T-helper 2 cell treated with Interferon-gamma antibody and Interleukin-4, amounts not matched to agents 5 μg/mL and 100 μg/mL, for 36 hours (primary cell): Measurements from ENCODE around the gene CUTC.

Source experiments
- DNase-seq: peaks from one replicate; pipeline ENCODE4 v3.0.0; 2021; ENCODE audit warnings: low spot score
- H3K27ac Mint-ChIP-seq: one replicate; pipeline ENCODE4 v1.8.0; 2021; ENCODE audit warnings: mild to moderate bottlenecking, mixed read lengths
- H3K27me3 Mint-ChIP-seq: one replicate; pipeline ENCODE4 v1.8.0; 2021; ENCODE audit warnings: low read depth, mixed read lengths
- H3K36me3 Mint-ChIP-seq: one replicate; pipeline ENCODE4 v1.8.0; 2021; ENCODE audit warnings: low read depth, mixed read lengths
- H3K4me1 Mint-ChIP-seq: one replicate; pipeline ENCODE4 v1.8.0; 2021; ENCODE audit warnings: low read depth, mixed read lengths
- H3K4me3 Mint-ChIP-seq: one replicate; pipeline ENCODE4 v1.8.0; 2022; ENCODE audit warnings: mild to moderate bottlenecking, moderate library complexity, mixed read lengths
- H3K9me3 Mint-ChIP-seq: one replicate; pipeline ENCODE4 v1.8.0; 2021; ENCODE audit warnings: mixed read lengths

The CUTC gene

GRCh38 chr10:99782447-99783286, 50.6 kb downstream of the CUTC start, which contains the start of gene ABCC2:
Gene ABCC2 (plus strand): TSS chr10:99782640. CDS start chr10:99782845, 205 bp downstream.
- Mint-ChIP-seq H3K4me3 (no peak within 1 kb of the TSS), H3K27me3 (peaks cover 1% of the 10 kb centered on the region), H3K9me3 (no peaks in the 10 kb centered on the region), H3K27ac (no peak within 1 kb of the TSS), H3K36me3 (no peaks in the 10 kb centered on the region), H3K4me1 (peaks cover 3% of the 10 kb centered on the region)
- no peak for DNase-seq

- H3K36me3 Mint-ChIP-seq = no peaks in the 10 kb centered on the region
- H3K9me3 Mint-ChIP-seq = no peaks in the 10 kb centered on the region
- no peak for DNase-seq
- H3K27ac Mint-ChIP-seq = no peak overlapping the region
- peaks cover 3% of the 10 kb centered on the region for H3K4me1 Mint-ChIP-seq
- H3K4me3 Mint-ChIP-seq = no peak overlapping the region
- H3K27me3 Mint-ChIP-seq = no peaks in the 10 kb centered on the region
These were observed 52.1 kb downstream of the CUTC start for GRCh38 chr10:99784016-99784726.

GRCh38 chr10:99784727-99785441, 52.9 kb downstream of the CUTC start:
- H3K27ac Mint-ChIP-seq = no peak overlapping the region
- no peaks in the 10 kb centered on the region for H3K9me3 Mint-ChIP-seq
- no peaks in the 10 kb centered on the region for H3K27me3 Mint-ChIP-seq
- no peaks in the 10 kb centered on the region for H3K4me1 Mint-ChIP-seq
- H3K36me3 Mint-ChIP-seq = no peaks in the 10 kb centered on the region
- H3K4me3 Mint-ChIP-seq = no peak overlapping the region
- no peak for DNase-seq

- Mint-ChIP-seq H3K27me3 (no peaks in the 10 kb centered on the region), H3K36me3 (no peaks in the 10 kb centered on the region), H3K27ac (no peak overlapping the region), H3K4me3 (no peak overlapping the region), H3K4me1 (no peaks in the 10 kb centered on the region), H3K9me3 (no peaks in the 10 kb centered on the region)
- DNase-seq = no peak
These were observed 53.6 kb downstream of the CUTC start for GRCh38 chr10:99785646-99786045.

- Mint-ChIP-seq H3K4me1 (no peaks in the 10 kb centered on the region), H3K27ac (no peak overlapping the region), H3K27me3 (peaks cover 2% of the 10 kb centered on the region), H3K9me3 (no peaks in the 10 kb centered on the region), H3K4me3 (no peak overlapping the region), H3K36me3 (no peaks in the 10 kb centered on the region)
- DNase-seq = no peak
These were observed 55.3 kb downstream of the CUTC start for GRCh38 chr10:99787311-99787710.

GRCh38 chr10:99787782-99788445, 55.9 kb downstream of the CUTC start:
- Mint-ChIP-seq H3K27ac (no peak overlapping the region), H3K27me3 (peaks cover 2% of the 10 kb centered on the region), H3K4me1 (no peaks in the 10 kb centered on the region), H3K4me3 (no peak overlapping the region), H3K36me3 (no peaks in the 10 kb centered on the region), H3K9me3 (no peaks in the 10 kb centered on the region)
- no peak for DNase-seq

- no peaks in the 10 kb centered on the region for H3K36me3 Mint-ChIP-seq
- no peak overlapping the region for H3K4me3 Mint-ChIP-seq
- H3K9me3 Mint-ChIP-seq = no peaks in the 10 kb centered on the region
- DNase-seq = no peak
- H3K27ac Mint-ChIP-seq = no peak overlapping the region
- peaks cover 2% of the 10 kb centered on the region for H3K27me3 Mint-ChIP-seq
- no peaks in the 10 kb centered on the region for H3K4me1 Mint-ChIP-seq
These were observed 56.7 kb downstream of the CUTC start for GRCh38 chr10:99788598-99789256.

GRCh38 chr10:99791831-99792230, 59.8 kb downstream of the CUTC start:
- H3K4me3 Mint-ChIP-seq = no peak overlapping the region
- no peaks in the 10 kb centered on the region for H3K36me3 Mint-ChIP-seq
- peaks cover 2% of the 10 kb centered on the region for H3K27me3 Mint-ChIP-seq
- no peak for DNase-seq
- no peak overlapping the region for H3K27ac Mint-ChIP-seq
- no peaks in the 10 kb centered on the region for H3K4me1 Mint-ChIP-seq
- H3K9me3 Mint-ChIP-seq = no peaks in the 10 kb centered on the region

GRCh38 chr10:99793819-99794218, 61.8 kb downstream of the CUTC start:
- Mint-ChIP-seq H3K27ac (no peak overlapping the region), H3K9me3 (no peaks in the 10 kb centered on the region), H3K27me3 (peaks cover 2% of the 10 kb centered on the region), H3K36me3 (no peaks in the 10 kb centered on the region), H3K4me1 (no peaks in the 10 kb centered on the region), H3K4me3 (no peak overlapping the region)
- DNase-seq = no peak

GRCh38 chr10:99796928-99797327, 64.9 kb downstream of the CUTC start:
- Mint-ChIP-seq H3K36me3 (no peaks in the 10 kb centered on the region), H3K4me3 (no peak overlapping the region), H3K4me1 (no peaks in the 10 kb centered on the region), H3K9me3 (no peaks in the 10 kb centered on the region), H3K27ac (no peak overlapping the region), H3K27me3 (peaks cover 1% of the 10 kb centered on the region)
- no peak for DNase-seq

GRCh38 chr10:99798031-99798430, 66.0 kb downstream of the CUTC start:
- Mint-ChIP-seq H3K4me3 (no peak overlapping the region), H3K27me3 (no peaks in the 10 kb centered on the region), H3K9me3 (no peaks in the 10 kb centered on the region), H3K36me3 (no peaks in the 10 kb centered on the region), H3K4me1 (no peaks in the 10 kb centered on the region), H3K27ac (no peak overlapping the region)
- no peak for DNase-seq

GRCh38 chr10:99798920-99799319, 66.9 kb downstream of the CUTC start:
- Mint-ChIP-seq H3K4me1 (no peaks in the 10 kb centered on the region), H3K27me3 (no peaks in the 10 kb centered on the region), H3K9me3 (no peaks in the 10 kb centered on the region), H3K4me3 (no peak overlapping the region), H3K36me3 (no peaks in the 10 kb centered on the region), H3K27ac (no peak overlapping the region)
- DNase-seq = no peak

GRCh38 chr10:99799613-99800012, 67.6 kb downstream of the CUTC start:
- H3K9me3 Mint-ChIP-seq = no peaks in the 10 kb centered on the region
- H3K36me3 Mint-ChIP-seq = no peaks in the 10 kb centered on the region
- no peaks in the 10 kb centered on the region for H3K27me3 Mint-ChIP-seq
- no peaks in the 10 kb centered on the region for H3K4me1 Mint-ChIP-seq
- no peak for DNase-seq
- no peak overlapping the region for H3K27ac Mint-ChIP-seq
- no peak overlapping the region for H3K4me3 Mint-ChIP-seq
